HuH-7.5 (cell line): ENCODE results near the gene ZNF330.
"Not testable (repeated sequence)": the region's sequence is repeated elsewhere in the genome, so short reads cannot be mapped to it uniquely, and the experiment has no call there.

Experiments
- DNase-seq: peaks from one replicate; pipeline ENCODE4 v3.0.0; 2011; ENCODE audit warnings: low spot score

The ZNF330 gene

GRCh38 chr4:141220691-141221659, at the start of gene ZNF330:
Gene ZNF330, plus strand, starts transcription at chr4:141220895. Its CDS starts 1,477 bp downstream, at chr4:141222372.
- DNase-seq = peak; percentile 52

GRCh38 chr4:141174457-141174856, 46.2 kb upstream of the ZNF330 start:
- DNase-seq = no peak

GRCh38 chr4:141177171-141177570, 43.5 kb upstream of the ZNF330 start:
- no peak for DNase-seq

GRCh38 chr4:141179474-141180373, 41.0 kb upstream of the ZNF330 start:
- no peak for DNase-seq

DNA sequence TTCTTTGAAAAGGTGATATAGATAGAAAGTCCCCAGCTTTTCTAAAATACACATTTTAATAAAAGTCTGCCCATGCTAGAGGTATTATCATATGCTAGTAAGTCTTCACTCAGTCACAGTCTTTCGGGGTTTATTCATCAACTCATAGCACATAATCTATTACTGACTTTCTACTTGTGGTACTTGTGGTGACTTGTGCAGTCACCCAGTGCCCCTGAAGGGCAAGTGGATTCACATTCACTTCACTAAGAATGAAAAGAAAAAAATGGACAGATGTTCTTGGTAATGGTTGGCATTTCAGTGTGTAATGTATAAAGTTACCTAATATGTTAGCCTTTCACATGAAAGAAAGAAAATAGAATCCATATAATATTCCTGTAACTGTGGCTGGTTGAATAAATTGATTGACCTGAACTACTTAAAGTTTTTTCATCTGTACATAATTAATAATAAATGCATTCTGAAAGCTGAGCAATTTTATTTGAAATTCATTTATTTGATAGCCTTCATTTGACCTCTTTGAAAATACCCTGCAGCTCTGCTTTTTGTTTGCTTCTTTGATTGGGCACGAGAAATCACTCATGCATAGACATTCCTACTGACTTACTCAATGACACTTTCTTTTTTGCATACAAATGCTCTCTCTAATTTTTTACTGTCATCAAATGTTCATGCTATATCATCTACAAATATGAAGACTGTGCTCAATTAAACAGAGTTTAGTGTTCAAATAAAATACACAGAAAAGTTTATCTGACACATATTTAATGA, 39.5 kb upstream of the ZNF330 start:
- DNase-seq = no peak

GRCh38 chr4:141183491-141183890, 37.2 kb upstream of the ZNF330 start:
- not testable (repeated sequence) for DNase-seq

DNA sequence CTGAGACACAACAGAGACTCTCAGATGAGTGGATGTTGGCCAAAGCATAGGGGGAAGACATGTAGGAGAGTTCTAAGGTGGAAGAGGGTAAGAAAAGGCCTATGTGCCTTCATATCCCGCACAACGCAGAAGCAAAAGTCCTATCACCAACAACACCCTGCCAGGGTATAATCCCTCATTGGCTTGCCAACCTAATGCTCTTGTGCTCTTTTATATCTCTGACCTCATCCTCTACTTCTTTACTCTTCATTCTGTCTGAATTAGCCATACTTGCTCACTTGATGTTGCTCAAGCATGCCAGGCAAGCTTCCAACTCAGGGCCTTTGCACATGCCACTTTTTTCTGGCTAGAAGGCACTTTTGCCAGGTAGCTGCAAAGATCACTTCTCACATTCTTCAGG, 28.1 kb upstream of the ZNF330 start:
- DNase-seq = no peak

GRCh38 chr4:141193516-141194034, 27.1 kb upstream of the ZNF330 start:
- no peak for DNase-seq

- no peak for DNase-seq
These were observed 25.5 kb upstream of the ZNF330 start for GRCh38 chr4:141195095-141195707.

DNA sequence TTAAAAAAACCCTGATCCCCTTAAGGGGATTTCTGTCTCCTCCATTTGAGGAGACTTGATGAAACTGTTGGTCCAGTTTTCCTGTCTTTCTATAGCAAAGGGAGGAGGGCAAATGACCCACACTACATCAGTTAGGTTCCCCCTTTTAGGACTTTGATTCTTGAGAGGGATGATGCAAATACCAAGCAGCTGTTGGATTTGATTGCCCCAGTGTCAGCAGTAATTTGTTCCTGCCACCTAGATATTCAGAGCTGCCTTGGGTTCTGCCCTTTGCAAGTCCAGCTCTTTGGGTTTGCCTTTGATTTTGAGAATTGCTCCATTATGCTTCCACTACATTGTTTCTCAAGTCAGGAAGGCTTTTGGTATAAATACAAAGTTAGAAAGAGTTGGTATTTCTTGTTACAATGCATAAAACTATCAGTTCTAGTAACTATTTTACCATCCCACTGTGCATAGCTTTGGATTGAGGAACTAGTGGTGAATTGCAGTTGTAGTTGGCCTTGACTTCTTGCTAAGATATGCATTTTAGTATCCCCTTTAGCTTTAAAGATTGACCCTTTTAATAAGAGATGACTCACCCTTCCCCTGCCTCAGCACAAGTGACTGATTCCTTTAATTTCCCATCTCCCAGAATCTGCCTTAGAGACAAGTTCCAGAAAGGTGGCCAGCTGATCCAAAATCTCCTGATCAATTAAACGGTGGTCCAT, 24.3 kb upstream of the ZNF330 start:
- DNase-seq = no peak

- no peak for DNase-seq
These were observed 12.7 kb upstream of the ZNF330 start for GRCh38 chr4:141207961-141208360.

GRCh38 chr4:141210168-141210567, 10.5 kb upstream of the ZNF330 start:
- DNase-seq = no peak

GRCh38 chr4:141213550-141213991, 7.1 kb upstream of the ZNF330 start:
- DNase-seq = no peak

- DNase-seq = no peak
These were observed 5.7 kb upstream of the ZNF330 start for GRCh38 chr4:141215030-141215429.

- DNase-seq = no peak
These were observed 4.5 kb upstream of the ZNF330 start for GRCh38 chr4:141216002-141216761.

DNA sequence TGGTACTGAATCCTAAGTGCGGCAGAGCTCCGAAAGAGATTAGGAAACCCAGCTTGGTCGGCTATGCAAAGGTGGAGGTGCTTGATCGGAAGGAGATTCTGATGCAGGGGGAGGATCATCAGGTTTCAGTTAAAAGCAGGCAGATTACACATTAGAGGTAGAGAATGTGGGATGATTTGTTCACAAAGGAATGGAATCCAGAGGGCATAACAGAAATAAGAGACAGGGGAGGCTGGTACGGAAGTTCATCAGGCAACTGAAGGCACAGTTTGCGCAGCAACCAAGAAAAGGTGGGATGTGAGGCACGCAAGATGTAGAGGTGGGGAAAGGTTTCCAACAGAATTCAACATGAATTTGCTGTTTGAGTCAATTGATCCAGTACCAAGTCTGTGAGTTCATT, 424 bp upstream of the ZNF330 start:
- DNase-seq = no peak

DNA sequence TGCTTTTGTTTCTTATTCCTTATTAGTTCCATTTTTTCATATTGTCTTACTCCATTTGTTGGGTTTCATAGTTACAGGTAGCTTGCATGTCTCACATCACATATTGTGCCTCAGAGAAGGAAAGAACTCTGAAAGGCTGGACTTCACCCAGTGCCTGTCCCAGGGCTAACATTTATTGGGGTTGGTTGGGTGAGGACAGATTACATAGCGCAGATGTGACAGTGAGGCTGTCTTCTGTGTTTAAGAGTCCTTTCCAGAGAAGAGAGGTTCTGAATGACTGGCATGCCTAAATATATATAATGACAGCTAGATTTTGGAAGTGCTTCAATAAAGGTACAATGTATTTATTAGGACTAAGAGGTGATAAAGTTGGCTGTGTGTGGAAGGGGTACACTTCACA, 2.7 kb downstream of the ZNF330 start:
- no peak for DNase-seq

- not testable (repeated sequence) for DNase-seq
These were observed 6.6 kb downstream of the ZNF330 start for GRCh38 chr4:141227280-141227679.

DNA sequence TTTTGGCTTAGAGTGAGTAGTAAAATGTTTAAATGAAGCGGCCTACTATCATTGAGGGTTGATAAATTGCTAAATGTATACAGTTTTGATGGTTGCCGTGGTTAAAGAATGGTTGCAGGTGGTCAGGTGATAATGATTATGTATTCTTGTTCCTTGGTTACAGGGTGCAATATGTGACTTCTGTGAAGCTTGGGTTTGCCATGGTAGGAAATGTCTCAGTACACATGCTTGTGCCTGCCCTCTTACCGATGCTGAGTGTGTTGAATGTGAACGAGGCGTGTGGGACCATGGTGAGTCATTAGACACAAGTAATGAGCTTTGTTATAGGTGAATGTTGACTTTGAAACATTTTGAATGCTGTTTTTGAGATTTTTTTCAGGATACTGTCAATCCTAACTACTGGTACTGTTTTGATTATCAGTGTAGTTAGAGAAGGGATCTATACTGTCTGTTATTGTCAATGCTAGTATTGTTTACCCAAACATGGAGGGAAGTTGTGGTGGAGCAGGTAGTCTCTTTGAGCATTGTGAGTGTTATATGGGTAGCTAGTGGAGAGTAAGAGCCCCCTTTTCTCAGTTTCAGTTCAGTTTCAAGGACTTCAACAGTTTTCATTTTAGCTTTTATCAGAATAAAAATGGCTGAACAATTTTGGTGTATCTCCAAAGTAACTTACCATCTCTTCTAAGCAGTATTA, 8.9 kb downstream of the ZNF330 start:
- no peak for DNase-seq
